Suprapubic skin (tissue), 4 donors: ENCODE data around the gene AUTS2. TPM values are rescaled to one million over a fixed set of nuclear protein-coding genes. Genes with fewer than 3 reads are reported as not detected.

Experiments used
- DNase-seq, 2 donors: peaks; one replicate each; pipeline ENCODE4 v3.0.0-alpha.2; 2019; ENCODE audit warnings: low spot score in 2 of 2
- H3K27ac ChIP-seq: fragments of 200-600 bp; sonication (generic); one replicate; pipeline ENCODE4 v1.5.1; 2019
- H3K27me3 ChIP-seq: fragments of 200-600 bp; sonication (generic); one replicate; pipeline ENCODE4 v1.5.1; 2019
- H3K36me3 ChIP-seq: fragments of 200-600 bp; sonication (generic); one replicate; pipeline ENCODE4 v1.5.1; 2019
- H3K4me1 ChIP-seq: fragments of 200-600 bp; sonication (generic); one replicate; pipeline ENCODE4 v1.5.1; 2019
- H3K4me3 ChIP-seq: fragments of 200-600 bp; sonication (generic); one replicate; pipeline ENCODE4 v1.5.1; 2019; ENCODE audit warnings: mild to moderate bottlenecking
- H3K9me3 ChIP-seq: fragments of 200-600 bp; sonication (generic); one replicate; pipeline ENCODE4 v1.5.1; 2019
- CTCF ChIP-seq, 2 donors: fragments of 200-600 bp in 1 of 2; fragments of 450-650 bp in 1 of 2; sonication (generic) in 1 of 2; IDR thresholded peaks; one replicate each; pipeline ENCODE4 v1.5.1; 2016 to 2019; ENCODE audit warnings: antibody characterized with exemption in 2 of 2, mild to moderate bottlenecking in 1 of 2, moderate library complexity in 1 of 2
- EP300 ChIP-seq: sonication (generic); formaldehyde crosslinking; IDR thresholded peaks from one replicate; pipeline ENCODE4 v1.6.1; 2017; ENCODE audit warnings: antibody characterized with exemption
- POLR2A ChIP-seq, 2 donors: fragments of 450-650 bp; IDR thresholded peaks; one replicate each; pipeline ENCODE4 v1.6.1; 2017; ENCODE audit warnings: antibody characterized with exemption in 2 of 2, mild to moderate bottlenecking in 2 of 2, moderate library complexity in 2 of 2
- POLR2AphosphoS5 ChIP-seq, 3 donors: sonication (generic); formaldehyde crosslinking; IDR thresholded peaks; one replicate each; pipeline ENCODE4 v1.6.1; 2017; ENCODE audit warnings: antibody characterized with exemption in 3 of 3
- WGBS: methylation state at CpG from one replicate; pipeline ENCODE4 v1.1.5; 2018; 5-methylcytosine and 5-hydroxymethylcytosine counted together
- total RNA-seq, 4 donors: library from RNA; depleted of rRNA; stranded (reverse); fragments of >200 nt; gene quantifications; one replicate each; pipeline ENCODE4 v1.1.0, GENCODE V29; 2016

AUTS2 gene
- total RNA-seq, 4 donors from 2014 or later: 31.0 to 102 (median 56.4) TPM

DNA sequence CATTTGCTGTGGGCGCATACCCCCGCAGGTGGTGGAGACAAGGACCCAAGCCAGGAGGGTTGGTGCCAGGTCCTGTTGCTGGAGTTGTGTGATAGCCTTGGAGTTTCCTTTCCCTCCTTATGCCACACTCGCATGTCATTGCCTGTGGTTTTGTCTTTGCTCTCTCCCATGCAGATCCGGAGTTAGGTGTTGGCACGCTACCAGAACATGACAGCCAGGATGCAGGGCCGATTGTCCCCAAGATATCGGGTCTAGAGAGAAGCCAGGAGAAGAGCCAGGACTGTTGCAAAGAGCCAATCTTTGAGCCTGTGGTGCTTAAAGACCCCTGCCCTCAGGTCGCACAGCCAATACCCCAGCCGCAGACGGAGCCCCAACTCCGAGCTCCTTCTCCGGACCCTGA lies 1164.4 kb downstream of the AUTS2 start:
- WGBS: 71% methylated on average over 6 of the region's 12 CpGs

DNA sequence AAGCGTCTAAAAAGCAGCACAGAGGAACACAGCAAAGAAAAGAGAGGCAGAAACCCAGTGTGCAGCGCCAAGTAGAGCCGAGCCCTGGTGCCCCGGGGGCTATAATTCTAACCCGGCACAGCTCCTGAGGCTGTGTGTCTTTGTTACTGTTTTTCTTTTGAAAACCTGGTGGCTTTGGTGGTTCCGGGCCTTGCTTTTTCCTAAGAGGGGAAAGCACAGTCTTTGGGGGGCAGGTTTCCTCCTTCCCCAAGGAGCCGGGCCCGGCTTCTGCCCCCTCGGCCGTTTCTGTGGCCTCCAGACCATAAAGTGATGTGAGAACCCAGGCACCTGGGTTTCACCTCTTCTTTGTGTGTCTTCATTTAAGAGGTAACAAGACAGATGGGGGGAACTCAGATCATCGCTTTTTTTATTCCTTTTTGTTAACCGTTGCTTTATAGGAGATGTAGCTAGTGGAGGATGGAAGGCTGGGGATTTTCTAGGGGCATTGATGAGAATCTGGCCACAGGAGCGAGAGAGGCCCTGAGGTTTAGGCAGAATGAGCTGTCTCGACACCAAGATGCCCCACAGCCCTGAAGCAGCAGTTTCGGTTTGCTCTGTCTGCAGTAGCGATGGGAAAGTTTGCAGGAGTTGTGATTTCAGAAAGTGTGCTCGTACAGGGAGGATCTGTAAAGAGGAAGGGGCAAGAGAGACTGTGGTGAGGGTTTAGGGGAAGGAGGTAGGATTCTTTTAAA lies 1165.9 kb downstream of the AUTS2 start:
- Histone ChIP-seq H3K4me3 (no peak overlapping the region), H3K4me1 (peaks cover 2% of the 10 kb centered on the region), H3K27me3 (no peaks in the 10 kb centered on the region), H3K27ac (no peak overlapping the region), H3K9me3 (no peaks in the 10 kb centered on the region), H3K36me3 (peaks cover 35% of the 10 kb centered on the region)
- TF ChIP-seq POLR2AphosphoS5 (IDR thresholded peaks at IDR 0.05) (no peak), CTCF (IDR thresholded peaks at IDR 0.05) (no peak), POLR2A (IDR thresholded peaks at IDR 0.05) (no peak), EP300 (no peak)
- no peak for DNase-seq
- 77% methylated on average over 17 of the region's 17 CpGs for WGBS

More for the DNA sequence above, 1164.4 kb downstream of the AUTS2 start:
- H3K9me3 ChIP-seq: no peaks in the 10 kb centered on the region
- no peak for DNase-seq
- H3K36me3 ChIP-seq: peaks cover 31% of the 10 kb centered on the region
- TF ChIP-seq EP300 (no peak), CTCF (IDR thresholded peaks at IDR 0.05) (no peak), POLR2A (IDR thresholded peaks at IDR 0.05) (no peak), POLR2AphosphoS5 (IDR thresholded peaks at IDR 0.05) (no peak)
- H3K27ac ChIP-seq: no peak overlapping the region
- H3K27me3 ChIP-seq: no peaks in the 10 kb centered on the region
- H3K4me3 ChIP-seq: no peak overlapping the region
- H3K4me1 ChIP-seq: peaks cover 2% of the 10 kb centered on the region

GRCh38 chr7:70764701-70765208 lies 1166.5 kb downstream of the AUTS2 start:
- no peak for TF ChIP-seq POLR2AphosphoS5 (IDR thresholded peaks at IDR 0.05)
- no peak for TF ChIP-seq POLR2A (IDR thresholded peaks at IDR 0.05)
- no peak for TF ChIP-seq CTCF (IDR thresholded peaks at IDR 0.05)
- TF ChIP-seq EP300: no peak
- Histone ChIP-seq H3K36me3 (peaks cover 41% of the 10 kb centered on the region), H3K4me1 (peaks cover 2% of the 10 kb centered on the region), H3K9me3 (no peaks in the 10 kb centered on the region), H3K27me3 (no peaks in the 10 kb centered on the region), H3K27ac (no peak overlapping the region), H3K4me3 (no peak overlapping the region)
- WGBS: 95% methylated on average over 15 of the region's 15 CpGs
- DNase-seq: no peak

DNA sequence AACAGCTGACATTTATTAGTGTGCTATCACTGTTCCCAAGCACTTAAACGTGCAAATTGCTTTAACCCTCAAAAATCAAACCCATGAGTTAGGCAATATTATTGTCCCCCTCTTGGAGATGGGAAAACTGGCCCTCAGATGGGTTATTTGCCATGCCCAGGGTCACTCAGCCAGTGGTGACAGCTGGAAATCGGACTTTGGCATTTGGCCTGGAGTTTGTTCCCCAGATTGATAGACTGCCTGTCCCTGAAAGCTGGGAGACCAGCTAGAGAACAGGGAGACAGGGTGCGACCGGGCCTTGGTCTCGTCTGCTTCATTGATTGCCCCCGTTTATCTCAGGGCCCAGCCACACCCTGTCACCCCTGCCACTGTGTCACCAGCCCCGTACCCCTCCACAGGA lies 1167.4 kb downstream of the AUTS2 start:
- DNase-seq: no peak
- no peaks in the 10 kb centered on the region for H3K27me3 ChIP-seq
- no peaks in the 10 kb centered on the region for H3K9me3 ChIP-seq
- no peak overlapping the region for H3K4me3 ChIP-seq
- peaks cover 2% of the 10 kb centered on the region for H3K4me1 ChIP-seq
- H3K36me3 ChIP-seq: peaks cover 45% of the 10 kb centered on the region
- 87% methylated on average over 7 of the region's 7 CpGs for WGBS
- no peak for TF ChIP-seq POLR2A (IDR thresholded peaks at IDR 0.05)
- no peak for TF ChIP-seq POLR2AphosphoS5 (IDR thresholded peaks at IDR 0.05)
- TF ChIP-seq CTCF (IDR thresholded peaks at IDR 0.05): no peak
- no peak for TF ChIP-seq EP300
- H3K27ac ChIP-seq: no peak overlapping the region

DNA sequence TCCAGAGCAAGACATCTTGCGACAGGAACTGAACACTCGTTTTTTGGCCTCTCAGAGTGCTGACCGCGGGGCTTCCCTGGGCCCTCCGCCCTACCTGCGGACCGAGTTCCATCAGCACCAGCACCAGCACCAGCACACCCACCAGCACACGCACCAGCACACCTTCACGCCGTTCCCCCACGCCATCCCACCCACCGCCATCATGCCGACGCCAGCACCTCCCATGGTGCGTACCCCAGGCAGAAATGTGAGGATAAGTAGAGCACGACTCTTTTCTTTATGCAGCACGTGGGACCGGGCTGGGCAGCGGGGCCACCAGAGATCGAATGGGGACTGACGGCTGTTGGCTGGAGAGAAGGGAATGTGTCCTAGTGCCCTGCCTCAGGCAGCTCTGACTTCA lies 1167.8 kb downstream of the AUTS2 start:
- no peaks in the 10 kb centered on the region for H3K9me3 ChIP-seq
- 96% methylated on average over 21 of the region's 21 CpGs for WGBS
- H3K36me3 ChIP-seq: peaks cover 46% of the 10 kb centered on the region
- H3K4me3 ChIP-seq: no peak overlapping the region
- H3K27me3 ChIP-seq: no peaks in the 10 kb centered on the region
- no peak overlapping the region for H3K27ac ChIP-seq
- DNase-seq: no peak
- peaks cover 2% of the 10 kb centered on the region for H3K4me1 ChIP-seq
- TF ChIP-seq EP300 (no peak), CTCF (IDR thresholded peaks at IDR 0.05) (no peak), POLR2A (IDR thresholded peaks at IDR 0.05) (no peak), POLR2AphosphoS5 (IDR thresholded peaks at IDR 0.05) (no peak)
